Right lobe of liver (tissue), 4 donors: ENCODE data around the gene ATP6V0D1.

Experiments used
- CTCF ChIP-seq, 4 donors: fragments of 200-600 bp in 3 of 4; fragments of 450-650 bp in 1 of 4; IDR thresholded peaks; one replicate each; pipeline versions ENCODE4 v1.5.1 to v1.8.0; 2016 to 2022; ENCODE audit warnings: antibody characterized with exemption in 4 of 4, mild to moderate bottlenecking in 2 of 4
- POLR2A ChIP-seq: fragments of 450-650 bp; IDR thresholded peaks from one replicate; pipeline ENCODE4 v1.6.1; 2017; ENCODE audit warnings: antibody characterized with exemption, mild to moderate bottlenecking
- donor health status: DM: no; HTN: no; CAD: no.
- donor health status: DM: no; HTN: no; CAD: no.
- donor health status: DM: no; HTN: yes; CAD: no.

GRCh38 chr16:67397036-67397801 is 83.7 kb downstream of the ATP6V0D1 start:
- TF ChIP-seq CTCF (IDR thresholded peaks at IDR 0.05), result no peak
- TF ChIP-seq POLR2A, result no peak
